MM.1S (cell line): ENCODE results near the gene HYAL2.

Experiments used
- DNase-seq: peaks from one replicate; pipeline ENCODE4 v3.0.0-alpha.2; 2015
- H2AFZ ChIP-seq: fragments of 300-600 bp; sonication (generic); 2 replicates; pipeline ENCODE4 v1.6.0; 2016; ENCODE audit warnings: antibody characterized with exemption, low read length
- H3F3A ChIP-seq: fragments of 300-600 bp; sonication (generic); 2 replicates; pipeline ENCODE4 v1.6.1; 2016; ENCODE audit warnings: mild to moderate bottlenecking, antibody characterized with exemption, low read length, moderate library complexity, mixed read lengths; ENCODE audit not compliant: insufficient read depth
- H3K27ac ChIP-seq: fragments of 300-600 bp; sonication (generic); 2 replicates; pipeline ENCODE4 v1.5.1; 2016; ENCODE audit warnings: mild to moderate bottlenecking, low read length
- H3K27me3 ChIP-seq: fragments of 300-600 bp; sonication (generic); replicated peaks from 2 replicates; pipeline ENCODE4 v1.6.0; 2016; ENCODE audit warnings: low read length; ENCODE audit not compliant: insufficient read depth
- H3K36me3 ChIP-seq: fragments of 300-600 bp; sonication (generic); replicated peaks from 2 replicates; pipeline ENCODE4 v1.6.1; 2016; ENCODE audit warnings: mild to moderate bottlenecking, low read length, mixed read lengths; ENCODE audit not compliant: insufficient read depth
- H3K4me1 ChIP-seq: fragments of 300-600 bp; sonication (generic); 2 replicates; pipeline ENCODE4 v1.6.1; 2016; ENCODE audit warnings: low read length, mixed read lengths
- H3K4me2 ChIP-seq: fragments of 300-600 bp; sonication (generic); 2 replicates; pipeline ENCODE4 v1.6.0; 2016; ENCODE audit warnings: low read depth, low read length
- H3K4me3 ChIP-seq: fragments of 300-600 bp; sonication (generic); 2 replicates; pipeline ENCODE4 v1.5.1; 2016; ENCODE audit warnings: low read length, mixed read lengths
- H3K79me2 ChIP-seq: fragments of 300-600 bp; sonication (generic); 2 replicates; pipeline ENCODE4 v1.6.1; 2016; ENCODE audit warnings: mixed run types, low read length, mixed read lengths
- H3K9ac ChIP-seq: fragments of 300-600 bp; sonication (generic); 2 replicates; pipeline ENCODE4 v1.6.1; 2016; ENCODE audit warnings: low read length, mixed read lengths
- H3K9me2 ChIP-seq: fragments of 300-600 bp; sonication (generic); replicated peaks from 2 replicates; pipeline ENCODE4 v1.6.1; 2016; ENCODE audit warnings: mild to moderate bottlenecking, low read length, mixed read lengths; ENCODE audit not compliant: insufficient read depth
- H3K9me3 ChIP-seq: fragments of 300-600 bp; sonication (generic); replicated peaks from 2 replicates; pipeline ENCODE4 v1.6.1; 2016; ENCODE audit warnings: mild to moderate bottlenecking, low read length, mixed read lengths; ENCODE audit not compliant: insufficient read depth
- H4K20me1 ChIP-seq: fragments of 300-600 bp; sonication (generic); 2 replicates; pipeline ENCODE4 v1.6.1; 2016; ENCODE audit warnings: mild to moderate bottlenecking, low read length, moderate library complexity, mixed read lengths; ENCODE audit not compliant: insufficient read depth
- EZH2 ChIP-seq: fragments of 300-600 bp; sonication (generic); optimal IDR thresholded peaks from 2 replicates; pipeline ENCODE3; 2017; ENCODE audit warnings: low read depth, mild to moderate bottlenecking, antibody characterized with exemption, low read length, mixed read lengths
- EZH2phosphoT487 ChIP-seq: fragments of 300-600 bp; sonication (generic); IDR thresholded peaks from 2 replicates; pipeline ENCODE4 v1.6.1; 2018; ENCODE audit warnings: antibody characterized with exemption, low read length
- TF ChIP-seq, protein P1 (sequence below): fragments of 300-600 bp; sonication (generic); IDR thresholded peaks from 2 replicates; pipeline ENCODE4 v1.5.1; 2016; ENCODE audit warnings: antibody characterized with exemption, low read length, mixed read lengths

The HYAL2 gene

DNA sequence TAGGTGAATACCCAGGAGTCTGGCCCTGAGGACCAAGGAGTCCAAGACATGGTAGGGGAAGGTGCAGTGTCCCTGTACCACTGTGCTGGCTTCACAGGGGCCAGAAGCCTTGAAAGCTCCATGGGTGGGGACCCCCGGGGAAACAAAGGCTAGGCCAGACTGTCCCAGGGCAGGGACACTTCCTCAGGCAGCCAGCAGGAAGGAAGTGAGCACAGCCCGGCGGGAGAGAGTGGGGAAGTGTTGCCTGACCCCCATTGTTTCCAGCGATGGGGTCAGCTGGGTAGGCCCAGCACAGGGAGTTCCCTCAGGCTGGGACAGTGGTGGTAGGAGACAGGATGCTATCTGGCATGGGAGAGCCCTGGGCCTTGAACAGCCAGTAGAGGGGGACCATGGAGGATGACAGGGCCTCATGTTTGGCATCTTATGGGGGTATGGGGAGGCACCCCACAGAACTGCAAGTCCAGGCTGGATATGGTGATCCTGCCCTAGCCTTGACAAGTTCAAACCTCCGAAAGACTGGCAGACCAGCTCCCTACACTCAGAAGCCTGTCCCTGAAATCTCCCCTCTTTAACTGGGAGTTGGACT is 1.2 kb upstream of the HYAL2 start:
- Histone ChIP-seq H3K4me3 (no peak overlapping the region), H3F3A (peaks cover 5% of the 10 kb centered on the region; the same call in 1 of the 2 replicates), H3K9me2 (no peaks in the 10 kb centered on the region), H3K27me3 (no peaks in the 10 kb centered on the region), H3K9ac (no peak overlapping the region), H3K36me3 (no peaks in the 10 kb centered on the region), H3K27ac (no peak overlapping the region), H4K20me1 (no peaks in the 10 kb centered on the region), H3K4me2 (no peak overlapping the region), H3K79me2 (peaks cover 37% of the 10 kb centered on the region), H3K9me3 (no peaks in the 10 kb centered on the region), H3K4me1 (0 out of 2 replicates have a peak, but pooled peaks cover 7% of the 10 kb centered on the region), H2AFZ (no peak overlapping the region)
- TF ChIP-seq, protein P1, sequence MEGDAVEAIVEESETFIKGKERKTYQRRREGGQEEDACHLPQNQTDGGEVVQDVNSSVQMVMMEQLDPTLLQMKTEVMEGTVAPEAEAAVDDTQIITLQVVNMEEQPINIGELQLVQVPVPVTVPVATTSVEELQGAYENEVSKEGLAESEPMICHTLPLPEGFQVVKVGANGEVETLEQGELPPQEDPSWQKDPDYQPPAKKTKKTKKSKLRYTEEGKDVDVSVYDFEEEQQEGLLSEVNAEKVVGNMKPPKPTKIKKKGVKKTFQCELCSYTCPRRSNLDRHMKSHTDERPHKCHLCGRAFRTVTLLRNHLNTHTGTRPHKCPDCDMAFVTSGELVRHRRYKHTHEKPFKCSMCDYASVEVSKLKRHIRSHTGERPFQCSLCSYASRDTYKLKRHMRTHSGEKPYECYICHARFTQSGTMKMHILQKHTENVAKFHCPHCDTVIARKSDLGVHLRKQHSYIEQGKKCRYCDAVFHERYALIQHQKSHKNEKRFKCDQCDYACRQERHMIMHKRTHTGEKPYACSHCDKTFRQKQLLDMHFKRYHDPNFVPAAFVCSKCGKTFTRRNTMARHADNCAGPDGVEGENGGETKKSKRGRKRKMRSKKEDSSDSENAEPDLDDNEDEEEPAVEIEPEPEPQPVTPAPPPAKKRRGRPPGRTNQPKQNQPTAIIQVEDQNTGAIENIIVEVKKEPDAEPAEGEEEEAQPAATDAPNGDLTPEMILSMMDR = no peak
- TF ChIP-seq EZH2phosphoT487 (no peak), EZH2 (no peak)
- DNase-seq = no peak

DNA sequence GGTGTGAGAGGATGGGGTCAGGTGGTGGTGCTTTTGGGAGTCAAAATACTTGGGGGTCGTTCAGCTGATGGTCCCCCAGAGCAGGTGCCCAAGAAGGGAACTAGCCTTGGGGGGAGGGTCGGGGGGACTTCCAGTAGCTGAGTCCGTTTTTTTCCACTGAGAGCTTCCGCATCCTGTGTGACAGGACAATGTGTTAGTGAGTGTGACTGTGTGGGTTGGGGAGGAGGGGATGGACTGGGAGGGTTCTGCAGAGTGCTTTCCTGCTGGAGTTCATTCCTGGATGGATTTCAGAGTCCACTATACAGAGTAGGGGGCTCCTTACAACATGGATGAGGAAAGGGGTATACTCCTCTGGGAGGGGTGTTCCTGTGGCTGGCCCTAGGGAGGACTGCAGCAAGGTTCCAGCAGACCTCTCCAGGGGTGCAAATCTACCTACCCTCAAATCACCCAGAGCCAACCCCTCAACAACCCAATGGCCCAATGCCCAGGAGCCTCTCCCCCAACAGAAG is 601 bp upstream of the HYAL2 start:
- DNase-seq = no peak
- Histone ChIP-seq H3K4me1 (0 out of 2 replicates have a peak, but pooled peaks cover 7% of the 10 kb centered on the region), H2AFZ (no peak overlapping the region), H3K4me3 (no peak overlapping the region), H3K79me2 (peaks cover 37% of the 10 kb centered on the region), H3K27me3 (no peaks in the 10 kb centered on the region), H3K36me3 (no peaks in the 10 kb centered on the region), H3K9me3 (no peaks in the 10 kb centered on the region), H3K27ac (no peak overlapping the region), H3K4me2 (no peak overlapping the region), H4K20me1 (no peaks in the 10 kb centered on the region), H3F3A (no peaks in the 10 kb centered on the region; the same call in 1 of the 2 replicates), H3K9ac (no peak overlapping the region), H3K9me2 (no peaks in the 10 kb centered on the region)
- TF ChIP-seq EZH2 (no peak), EZH2phosphoT487 (no peak)
- TF ChIP-seq, protein P1 = no peak

DNA sequence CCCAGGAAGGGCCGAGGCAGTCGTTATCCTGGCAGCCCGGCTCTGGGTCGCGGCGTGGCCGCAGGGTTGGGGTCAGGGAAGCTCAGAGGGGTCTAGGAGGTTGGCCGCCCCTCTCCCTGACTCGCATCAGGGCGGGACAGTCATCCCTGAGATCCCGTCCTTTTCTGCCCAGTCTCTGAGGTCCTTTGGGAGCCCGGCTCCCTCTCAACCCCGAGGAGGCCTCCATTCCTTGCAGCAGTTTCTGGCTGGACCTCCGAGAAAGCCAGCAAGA is 495 bp downstream of the HYAL2 start:
- Histone ChIP-seq H3K79me2 (peaks cover 27% of the 10 kb centered on the region), H3K9me3 (no peaks in the 10 kb centered on the region), H4K20me1 (no peaks in the 10 kb centered on the region), H3K4me3 (peak overlapping the region; percentile 83), H3K9me2 (no peaks in the 10 kb centered on the region), H3K9ac (peak overlapping the region; percentile 95; the same call in 1 of the 2 replicates), H3K4me1 (0 out of 2 replicates have a peak, but pooled peaks cover 8% of the 10 kb centered on the region), H3K27ac (no peak overlapping the region), H3K4me2 (peak overlapping the region; percentile 75), H2AFZ (peak overlapping the region; percentile 91), H3F3A (no peaks in the 10 kb centered on the region), H3K27me3 (no peaks in the 10 kb centered on the region), H3K36me3 (no peaks in the 10 kb centered on the region)
- no peak for TF ChIP-seq EZH2
- TF ChIP-seq, protein P1 = no peak
- TF ChIP-seq EZH2phosphoT487 = no peak
- DNase-seq = no peak
